GM19452 (cell line): ENCODE measurements around the gene RCAN1.

Source experiments
- ATAC-seq: cut with Tn5 transposase; IDR thresholded peaks from one replicate; pipeline ENCODE4 v1.9.1; 2021; ENCODE audit not compliant: unreplicated experiment

Gene RCAN1

DNA sequence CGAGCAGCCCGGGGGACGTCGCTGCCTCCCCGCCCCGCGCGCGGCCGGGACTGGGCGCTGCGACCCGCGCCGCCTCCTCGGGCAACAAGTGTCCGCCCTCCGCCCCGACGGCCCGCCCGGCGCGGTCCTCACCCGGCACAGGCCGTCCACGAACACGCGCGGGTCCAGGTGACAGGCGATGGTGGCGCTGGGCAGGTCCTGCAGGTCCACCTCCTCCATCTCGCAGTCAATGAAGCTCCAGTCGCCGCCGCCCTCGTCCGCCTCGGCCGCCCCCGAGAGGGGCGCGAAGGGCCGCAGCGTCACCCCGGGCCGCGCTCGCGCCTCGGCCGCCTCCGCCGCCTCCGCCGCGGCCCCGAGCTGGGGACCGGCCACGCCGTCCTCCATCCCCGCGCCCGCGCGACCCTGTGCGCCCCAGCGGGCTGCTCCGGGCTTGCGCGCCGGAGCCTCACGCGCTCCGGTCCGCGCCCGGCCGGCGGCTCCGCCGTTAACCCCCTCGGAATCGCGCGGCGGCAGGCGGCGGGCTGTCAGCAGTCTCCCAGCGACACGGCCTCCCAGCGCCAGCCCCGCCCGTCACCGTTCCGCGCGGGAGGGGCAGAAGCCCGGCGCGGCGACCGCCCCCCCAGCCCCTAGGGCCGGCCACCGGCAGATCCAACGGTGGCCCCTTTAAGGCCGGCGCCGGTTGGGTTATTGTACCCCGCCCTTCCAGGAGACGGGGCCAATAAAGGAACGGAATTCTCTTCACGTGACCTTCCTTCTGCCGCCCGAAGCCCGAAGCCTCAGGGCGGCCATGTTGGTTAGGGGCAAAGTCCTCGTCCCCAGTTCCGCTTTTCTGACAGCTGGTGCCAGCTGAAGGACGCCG is at the start of gene RCAN1:
Gene RCAN1, minus strand, starts transcription at position 486 of the 859 bp plus-strand sequence. Its CDS starts 102 bp downstream, at position 384.
- ATAC-seq = peak; percentile 97

DNA sequence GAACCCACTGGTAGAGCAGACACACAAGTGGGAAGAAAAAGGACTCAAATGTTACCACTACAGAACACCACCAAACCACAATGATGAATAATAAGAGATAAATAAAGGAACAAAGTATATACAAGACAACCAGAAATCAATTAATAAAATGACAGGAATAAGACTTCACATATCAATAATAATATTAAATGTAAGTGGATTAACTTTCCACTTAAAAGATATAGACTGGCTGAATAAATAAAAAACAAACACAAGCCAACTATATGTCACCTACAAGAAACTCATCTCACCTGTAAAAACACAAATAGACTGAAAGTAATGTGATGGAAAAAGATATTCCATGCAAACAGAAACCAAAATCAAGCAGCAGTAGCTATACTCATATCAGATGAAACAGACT is 46.9 kb upstream of the RCAN1 start:
- no peak for ATAC-seq

DNA sequence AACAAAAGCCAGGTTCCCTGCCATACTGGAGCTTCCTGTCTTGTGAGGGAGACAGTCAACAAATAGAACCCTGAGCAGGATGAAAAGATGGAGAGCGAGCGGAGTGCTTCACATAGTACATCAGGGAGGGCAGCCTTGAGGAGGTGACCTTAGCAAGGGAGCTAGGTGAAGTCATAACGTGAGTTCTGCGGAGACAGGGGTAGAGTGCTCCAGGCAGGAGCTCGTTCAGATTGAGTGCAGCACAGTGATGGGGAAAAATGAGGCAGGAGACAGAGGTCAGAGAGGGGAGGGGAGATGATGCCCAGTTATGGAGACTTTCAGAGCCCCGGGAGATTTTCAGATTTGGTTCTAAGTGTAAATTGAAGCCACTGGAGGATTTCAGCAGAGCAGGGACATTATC is 38.6 kb upstream of the RCAN1 start:
- no peak for ATAC-seq

DNA sequence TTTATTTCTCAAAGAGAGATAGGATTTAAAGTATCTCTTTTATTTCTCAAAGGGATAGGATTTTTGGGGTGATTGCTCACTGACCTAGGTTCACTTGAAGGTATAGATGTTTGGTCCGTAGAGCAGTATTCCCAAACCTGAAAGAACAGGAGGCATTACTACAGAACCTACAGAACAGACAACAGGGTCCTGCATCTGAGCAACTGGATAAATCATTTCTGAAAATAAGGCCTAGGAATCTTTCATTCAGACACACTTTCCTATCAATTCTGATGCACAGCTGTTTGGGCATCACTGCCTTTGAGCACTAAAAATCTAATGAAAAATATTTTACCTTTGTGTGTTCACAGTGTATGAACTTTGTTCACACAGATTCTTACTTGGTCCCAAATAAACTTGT is 36.7 kb upstream of the RCAN1 start:
- ATAC-seq = no peak

DNA sequence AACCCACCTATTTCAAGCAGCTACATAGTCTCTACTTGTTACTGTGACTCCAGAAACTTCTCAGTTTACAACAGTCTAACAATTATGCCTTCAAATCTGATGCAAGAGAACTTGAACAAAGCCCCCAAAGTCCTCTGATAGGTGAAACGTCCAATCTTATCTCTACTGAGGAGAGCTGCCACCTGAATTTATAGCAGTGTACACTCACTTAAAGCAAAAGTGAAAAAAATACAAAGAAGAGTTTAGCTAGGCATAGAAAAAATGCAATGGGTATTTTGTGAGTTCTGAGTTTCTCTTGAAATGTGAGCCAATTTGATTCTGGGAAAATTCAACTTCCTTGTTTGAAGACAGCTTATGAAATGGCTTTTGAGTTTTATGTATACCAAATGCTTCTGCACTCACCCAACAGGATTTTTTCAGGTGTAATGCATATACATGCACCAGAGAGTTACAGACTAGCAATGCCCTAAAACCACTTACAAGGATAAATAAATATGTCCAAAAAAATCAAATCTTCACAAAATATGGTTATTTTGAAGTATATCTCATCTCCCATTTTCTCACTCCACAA is 36.0 kb upstream of the RCAN1 start:
- no peak for ATAC-seq

DNA sequence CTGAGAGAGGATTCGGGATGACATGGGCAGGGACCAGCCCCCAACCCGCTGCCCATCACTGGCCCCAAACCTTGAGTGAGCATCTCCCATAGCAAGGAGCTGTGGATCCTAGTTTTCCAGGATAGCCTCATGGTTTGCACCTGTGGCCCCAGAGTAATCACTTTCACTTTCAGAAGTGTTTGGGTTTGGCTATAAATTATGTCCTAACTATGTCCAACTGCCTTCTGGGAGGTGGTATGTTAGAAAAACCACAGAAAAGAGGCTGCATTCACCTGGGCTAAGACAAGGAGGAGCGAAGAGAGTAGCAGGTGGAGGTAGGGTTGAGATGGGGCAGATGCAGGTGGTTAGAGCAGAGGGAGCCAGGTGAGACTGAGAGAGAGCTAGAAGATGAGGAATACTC is 34.5 kb upstream of the RCAN1 start:
- no peak for ATAC-seq

DNA sequence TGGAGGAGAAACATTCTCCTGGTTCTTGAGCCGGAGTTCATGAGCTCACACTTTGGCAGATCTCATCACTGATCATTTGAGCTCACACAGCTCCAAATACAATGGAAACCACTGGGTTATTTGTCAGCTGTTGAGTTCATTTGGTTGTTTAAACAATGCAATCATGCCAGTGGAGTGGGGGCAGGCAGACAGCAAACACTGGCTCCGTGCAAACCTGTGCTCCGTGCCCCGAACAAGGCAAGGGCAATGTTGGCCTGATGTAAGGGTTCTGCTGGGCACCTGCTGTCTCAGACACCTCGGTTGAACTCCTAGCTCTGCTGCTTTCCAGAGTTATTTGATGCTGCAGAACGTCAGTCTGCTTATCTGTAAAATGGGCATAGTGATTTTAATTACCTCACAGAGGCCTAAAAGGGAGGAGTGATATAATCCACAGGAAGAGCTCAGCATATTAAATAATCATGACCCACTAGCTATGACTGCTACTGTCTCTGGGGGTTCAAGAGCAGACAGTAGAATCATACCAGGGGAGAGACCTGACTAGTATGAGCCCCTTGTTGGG is 33.9 kb upstream of the RCAN1 start:
- ATAC-seq = no peak

DNA sequence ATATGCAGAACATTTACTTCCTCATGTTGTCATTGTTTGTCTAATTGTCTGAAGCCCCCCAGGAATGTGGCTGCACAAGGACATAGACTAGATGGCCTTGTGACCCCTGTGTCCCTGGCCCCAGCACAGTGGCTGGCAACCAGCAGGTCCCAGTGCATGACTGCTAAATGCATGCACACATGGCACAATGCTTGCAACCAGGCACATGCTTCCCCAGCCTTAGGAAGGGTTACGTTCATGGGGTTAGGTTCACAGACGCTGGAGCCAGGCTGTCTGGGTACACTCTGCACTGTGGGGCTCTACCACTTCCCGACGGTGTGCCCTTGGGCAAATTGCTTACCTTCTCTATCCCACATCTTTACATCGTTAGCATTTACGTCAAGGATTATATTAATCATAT is 32.6 kb upstream of the RCAN1 start:
- no peak for ATAC-seq

DNA sequence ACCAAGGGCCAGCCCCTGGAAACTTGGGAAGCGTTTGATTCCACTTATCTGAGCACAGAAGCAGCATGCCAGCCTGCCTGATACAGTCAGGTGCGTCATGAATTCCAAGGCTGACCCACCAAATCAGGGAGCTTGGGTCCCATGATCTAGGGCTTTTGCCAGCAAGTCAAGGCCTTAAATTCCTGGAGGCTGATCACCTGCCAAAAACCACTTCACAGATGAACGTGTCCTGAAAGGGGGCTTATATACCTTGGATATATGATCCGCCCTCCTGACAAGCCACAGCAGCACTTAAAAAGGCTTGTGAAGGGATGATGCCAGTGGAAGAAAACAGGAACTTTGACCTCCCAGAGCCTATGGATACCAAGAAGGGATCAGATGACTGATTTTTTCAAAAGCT is 29.9 kb upstream of the RCAN1 start:
- no peak for ATAC-seq

DNA sequence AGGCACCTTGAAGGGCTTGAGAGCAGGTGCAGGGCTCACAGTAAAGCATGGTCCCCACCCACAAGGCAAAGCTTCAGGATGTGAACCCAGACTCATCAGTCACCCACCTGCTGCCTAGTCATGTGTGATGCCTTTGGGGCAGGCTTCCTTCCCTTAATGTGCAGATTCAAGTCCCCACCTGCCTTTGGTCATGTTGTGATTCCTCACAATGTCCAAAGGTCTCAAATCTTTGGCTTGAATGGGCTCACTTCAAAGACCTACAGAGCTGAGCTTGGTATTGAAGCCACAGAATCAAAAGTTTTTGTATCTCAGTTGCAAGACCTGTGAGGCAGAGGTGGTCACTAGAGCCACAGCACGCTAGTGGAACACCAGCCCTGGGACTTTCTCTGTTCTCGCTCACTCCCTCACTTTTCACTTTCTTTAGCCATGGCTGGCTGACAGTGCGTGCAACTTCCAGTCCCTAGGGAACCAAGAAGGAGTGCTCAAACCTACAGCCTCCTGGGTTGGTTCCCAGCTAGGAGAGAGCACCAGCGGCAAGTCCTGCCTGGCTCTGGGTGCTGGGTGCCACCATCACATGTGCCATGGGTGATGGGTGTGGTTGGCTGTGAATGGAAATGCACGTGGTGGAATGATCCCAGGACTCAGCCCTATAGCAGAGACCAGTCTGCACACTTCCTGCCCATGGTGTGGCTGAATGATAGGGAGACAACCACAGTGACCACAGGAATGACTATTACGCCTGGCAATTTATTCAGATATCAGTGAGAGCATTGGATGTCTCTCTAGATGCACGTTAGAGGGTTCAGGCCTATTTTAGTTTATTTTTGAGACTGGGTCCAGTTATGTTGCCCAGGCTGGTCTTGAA is 27.5 kb upstream of the RCAN1 start:
- ATAC-seq = peak; percentile 56

DNA sequence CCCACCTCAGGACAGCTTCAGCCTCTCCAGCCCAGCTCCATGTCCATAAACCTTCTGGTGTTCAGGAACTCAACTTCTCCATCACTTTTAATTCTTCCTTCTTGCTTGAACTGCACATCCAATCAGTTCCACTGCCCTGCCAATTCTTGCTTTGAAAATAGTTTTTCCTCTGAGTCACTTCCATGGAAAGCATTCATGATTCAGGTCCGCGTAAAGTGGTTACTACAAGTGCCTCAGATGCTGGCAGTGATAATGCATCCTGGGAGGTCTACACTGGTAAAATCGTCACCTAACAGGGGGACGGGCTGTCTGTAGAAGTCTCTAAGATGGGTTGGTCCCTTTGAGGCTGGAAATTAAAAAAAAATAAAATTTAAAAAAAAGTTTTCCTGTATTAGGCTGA is 25.9 kb upstream of the RCAN1 start:
- ATAC-seq = no peak

DNA sequence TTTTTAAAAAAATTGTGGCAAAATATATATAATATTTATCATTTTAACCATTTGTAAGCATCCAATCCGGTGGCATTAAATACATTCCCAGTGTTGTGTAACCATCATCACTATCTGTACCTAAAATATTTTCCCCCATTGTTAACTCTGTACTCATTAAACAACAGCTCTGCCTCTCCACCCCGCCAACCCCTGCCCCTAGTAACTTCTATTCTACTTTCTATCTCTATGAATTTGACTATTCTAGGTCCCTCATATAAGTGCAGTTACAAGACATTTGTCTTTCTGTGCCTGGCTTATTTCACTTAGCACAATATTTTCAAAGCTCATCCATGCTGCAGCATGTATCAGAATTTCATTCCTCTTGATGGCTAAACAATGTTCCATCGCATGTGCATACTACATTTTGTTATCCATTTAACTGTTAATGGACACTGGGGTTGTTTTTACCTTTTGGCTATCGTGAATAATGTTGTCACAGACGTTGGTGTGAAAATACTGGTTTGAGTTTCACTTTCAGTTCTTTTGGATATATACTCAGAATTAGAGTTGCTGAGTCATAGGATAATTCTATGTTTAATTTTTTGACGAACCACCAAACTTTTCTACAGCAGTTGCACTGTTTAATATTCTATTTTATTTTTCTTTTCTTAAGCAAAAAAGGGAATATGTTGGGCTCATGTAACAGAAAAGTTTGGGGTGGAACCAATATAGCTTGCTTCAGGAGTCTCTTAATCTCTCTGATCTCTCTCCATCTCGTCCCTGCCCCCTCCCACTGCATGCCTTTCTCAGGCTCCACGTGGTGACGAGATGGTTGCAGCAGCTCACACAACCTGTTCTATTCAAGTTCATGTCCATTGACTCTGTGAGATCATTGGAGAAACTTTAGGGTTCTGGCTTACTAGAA is 25.2 kb upstream of the RCAN1 start:
- peak; percentile 44 for ATAC-seq

DNA sequence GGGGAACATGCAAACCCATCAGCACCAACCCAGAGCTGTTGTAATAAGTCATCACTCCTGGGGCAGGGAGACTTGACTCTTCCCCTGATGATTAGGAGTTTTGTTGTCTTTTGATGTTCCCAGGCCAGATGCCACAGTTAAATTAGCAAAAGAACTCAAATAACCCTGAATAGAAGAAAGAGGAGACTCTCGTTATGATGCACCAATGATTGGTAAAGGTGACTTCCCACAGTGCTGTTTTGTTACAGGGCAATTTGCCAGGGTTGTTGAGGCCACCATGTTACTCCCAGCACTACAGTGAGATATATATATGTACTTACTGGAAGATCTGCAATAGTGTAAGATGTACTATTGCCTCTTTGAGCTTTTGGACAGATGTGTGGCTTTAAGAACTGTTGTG is 24.3 kb upstream of the RCAN1 start:
- ATAC-seq = no peak

DNA sequence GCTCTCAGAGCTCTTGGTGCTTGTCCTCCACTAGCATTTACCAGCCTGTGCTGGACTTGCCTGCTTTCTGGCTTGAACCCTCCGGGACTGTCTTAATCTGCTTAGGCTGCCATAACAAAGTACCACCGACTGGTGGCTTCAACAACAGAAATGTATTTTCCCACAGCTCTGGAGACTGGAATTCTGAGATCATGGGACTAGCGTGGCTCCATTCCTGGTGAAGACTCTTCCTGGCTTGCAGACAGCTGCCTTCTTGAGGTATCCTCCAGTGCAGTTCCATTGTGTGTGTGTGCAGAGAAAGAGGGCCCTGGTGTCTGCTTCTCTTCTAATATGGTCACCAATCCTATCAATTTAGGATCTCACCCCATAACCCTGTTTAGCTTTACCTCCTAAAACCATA is 22.0 kb upstream of the RCAN1 start:
- no peak for ATAC-seq

DNA sequence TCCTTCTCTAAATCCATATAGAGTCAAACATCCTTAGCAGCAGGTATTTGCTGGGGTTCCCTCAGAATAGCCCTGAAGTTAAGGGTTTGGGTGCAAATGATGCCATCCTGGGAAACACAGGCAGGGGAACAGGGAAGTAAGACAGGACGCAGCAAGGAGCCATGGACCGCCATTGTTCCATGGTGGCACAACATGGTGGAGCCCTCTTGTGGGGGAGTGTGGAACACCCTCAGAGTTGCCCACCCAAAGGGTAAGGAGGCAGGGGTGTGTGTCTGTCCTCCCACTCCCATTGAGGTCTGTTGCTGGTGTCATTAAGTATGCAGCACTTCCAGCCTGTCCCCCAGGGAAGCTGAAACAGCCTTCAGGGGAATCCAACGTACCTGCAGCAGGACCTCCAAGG is 20.4 kb upstream of the RCAN1 start:
- no peak for ATAC-seq

DNA sequence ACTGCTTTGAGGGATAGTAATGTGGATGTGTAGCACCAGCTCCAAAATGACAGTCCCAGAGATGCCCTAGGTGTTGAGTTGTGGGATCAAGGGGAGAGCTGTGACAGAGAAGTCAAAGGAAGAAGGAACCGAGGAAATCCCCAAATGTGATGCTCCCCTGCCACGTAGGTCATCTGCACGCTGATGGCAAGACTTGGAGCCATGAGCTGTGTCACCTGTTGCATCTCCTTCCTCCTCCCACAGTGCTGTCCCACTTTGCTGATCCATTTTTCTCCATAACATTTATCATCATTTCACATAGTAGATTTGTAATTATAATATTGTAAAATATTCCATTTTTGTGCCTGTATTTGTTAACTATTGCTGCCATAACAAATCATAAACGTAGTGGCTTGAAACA is 17.6 kb upstream of the RCAN1 start:
- ATAC-seq = no peak

DNA sequence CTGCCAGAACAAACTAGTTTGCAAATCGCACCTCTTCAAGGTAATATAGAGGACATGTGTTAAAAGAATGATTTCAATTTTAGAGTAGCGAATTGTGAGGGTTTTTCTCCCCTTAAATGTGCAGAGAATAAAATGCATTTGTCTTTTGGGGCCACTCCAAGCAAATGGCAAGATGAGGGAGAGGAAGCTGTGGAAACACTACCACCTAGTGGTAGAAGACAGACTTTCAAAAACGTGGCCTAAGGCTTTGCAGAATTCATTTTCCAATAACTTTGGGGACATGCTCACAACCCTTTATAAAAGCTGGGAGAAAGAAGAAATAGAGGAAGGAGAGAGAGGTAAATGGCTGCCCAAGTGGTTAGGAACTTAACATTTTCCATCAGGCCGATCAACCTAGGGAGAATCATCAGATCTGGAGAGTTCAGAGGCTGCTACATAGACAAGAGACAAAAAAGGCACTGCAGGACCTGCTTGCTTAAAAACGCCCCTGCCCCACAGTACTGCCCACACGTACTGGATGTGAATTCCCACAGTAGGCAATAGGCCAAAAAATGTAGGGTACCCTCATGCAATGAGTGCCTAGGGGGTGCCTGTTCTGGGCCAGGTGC is 15.7 kb upstream of the RCAN1 start:
- no peak for ATAC-seq

DNA sequence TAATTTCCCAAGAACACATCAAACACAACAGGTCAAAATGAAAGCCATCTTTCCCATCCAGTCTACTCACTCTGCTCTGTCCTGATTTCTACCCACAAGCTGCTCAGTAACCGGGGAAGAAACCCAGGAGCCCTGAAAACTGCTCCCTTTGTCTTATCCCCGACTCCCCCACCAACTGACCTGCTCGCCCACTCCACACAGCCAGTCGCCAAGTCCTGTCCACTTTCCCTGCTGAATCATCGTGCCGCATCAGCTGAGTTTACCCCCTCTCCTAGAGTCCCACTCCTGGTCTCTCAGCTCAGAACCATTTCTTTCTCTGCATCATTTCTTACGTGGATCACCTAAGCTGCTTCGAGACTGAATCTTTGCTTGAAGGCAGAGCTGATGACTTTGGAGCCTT is 11.2 kb upstream of the RCAN1 start:
- no peak for ATAC-seq

DNA sequence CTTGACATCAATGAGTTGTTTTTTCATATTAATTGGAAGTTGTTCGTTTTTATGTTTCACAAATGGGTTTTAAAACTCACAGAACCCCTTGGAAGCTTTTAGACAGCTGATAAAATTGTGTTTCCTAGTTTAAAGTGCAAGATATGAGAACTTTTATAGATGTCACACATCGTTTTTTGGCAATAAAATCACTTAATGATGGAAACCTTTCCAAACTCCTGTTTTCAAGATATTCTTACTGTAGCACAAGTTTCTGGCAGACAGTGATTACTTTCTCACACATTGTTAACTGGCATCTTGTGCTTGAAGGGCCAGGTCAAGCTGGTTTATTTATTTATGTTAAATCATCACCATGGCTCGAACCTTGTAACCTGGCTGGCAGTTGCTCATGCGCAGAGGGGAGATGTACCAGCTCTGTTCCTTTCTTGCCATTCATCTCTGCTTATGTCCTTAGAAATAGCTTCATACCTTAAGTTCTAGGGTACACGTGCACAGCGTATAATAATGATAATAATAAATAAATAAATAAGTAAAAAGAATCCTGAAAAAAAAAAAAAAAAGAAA is 10.2 kb upstream of the RCAN1 start:
- ATAC-seq = no peak

DNA sequence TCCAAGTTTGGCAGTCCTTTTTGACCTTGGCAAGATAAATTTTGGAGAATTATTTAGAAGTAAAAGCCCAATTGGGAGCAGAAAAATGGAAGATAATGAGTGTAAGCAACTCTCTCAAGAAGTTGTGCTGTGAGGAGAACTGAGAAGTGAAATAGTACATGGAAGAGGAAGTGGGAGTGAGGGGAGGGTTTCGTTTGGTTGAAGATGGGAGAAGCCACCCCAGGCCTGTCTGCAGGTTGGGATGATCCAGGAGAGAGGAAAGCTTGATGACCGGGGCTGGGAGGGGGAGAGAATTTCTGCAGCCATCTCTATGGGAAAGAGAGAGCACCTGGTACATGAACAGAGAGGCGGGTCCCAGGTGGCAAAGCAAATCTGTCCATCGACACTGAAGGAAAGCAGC is 8.6 kb upstream of the RCAN1 start:
- no peak for ATAC-seq
